HEK293 (cell line): ENCODE data around the gene GSG1.

Source experiments
- KLF10 ChIP-seq: fragments of 450-650 bp; IDR thresholded peaks from 2 replicates; pipeline ENCODE4 v1.5.1; 2018; ENCODE audit warnings: missing biosample characterization, mild to moderate bottlenecking, missing genetic modification characterization
- MZF1 ChIP-seq: fragments of 450-650 bp; formaldehyde crosslinking; IDR thresholded peaks from 2 replicates; pipeline ENCODE4 v1.5.1; 2017; ENCODE audit warnings: missing biosample characterization, missing genetic modification characterization, borderline replicate concordance
- ZNF138 ChIP-seq: fragments of 450-650 bp; formaldehyde crosslinking; IDR thresholded peaks from 2 replicates; pipeline ENCODE4 v1.5.1; 2016; ENCODE audit warnings: missing biosample characterization, missing genetic modification characterization, borderline replicate concordance
- ZNF311 ChIP-seq: fragments of 450-650 bp; formaldehyde crosslinking; IDR thresholded peaks from 2 replicates; pipeline ENCODE4 v1.5.1; 2017; ENCODE audit warnings: missing biosample characterization, missing genetic modification characterization, borderline replicate concordance
- TF ChIP-seq, protein P1 (sequence below): fragments of 450-650 bp; formaldehyde crosslinking; IDR thresholded peaks from 2 replicates; pipeline ENCODE4 v1.5.1; 2016; ENCODE audit warnings: missing biosample characterization, missing genetic modification characterization
- TF ChIP-seq, protein P2 (sequence below): fragments of 450-650 bp; formaldehyde crosslinking; IDR thresholded peaks from 2 replicates; pipeline ENCODE4 v1.5.1; 2016; ENCODE audit warnings: missing biosample characterization, missing genetic modification characterization, low read depth
- TF ChIP-seq, protein P3 (sequence below): fragments of 450-650 bp; formaldehyde crosslinking; IDR thresholded peaks from 2 replicates; pipeline ENCODE4 v1.5.1; 2016; ENCODE audit warnings: missing biosample characterization, missing genetic modification characterization

DNA sequence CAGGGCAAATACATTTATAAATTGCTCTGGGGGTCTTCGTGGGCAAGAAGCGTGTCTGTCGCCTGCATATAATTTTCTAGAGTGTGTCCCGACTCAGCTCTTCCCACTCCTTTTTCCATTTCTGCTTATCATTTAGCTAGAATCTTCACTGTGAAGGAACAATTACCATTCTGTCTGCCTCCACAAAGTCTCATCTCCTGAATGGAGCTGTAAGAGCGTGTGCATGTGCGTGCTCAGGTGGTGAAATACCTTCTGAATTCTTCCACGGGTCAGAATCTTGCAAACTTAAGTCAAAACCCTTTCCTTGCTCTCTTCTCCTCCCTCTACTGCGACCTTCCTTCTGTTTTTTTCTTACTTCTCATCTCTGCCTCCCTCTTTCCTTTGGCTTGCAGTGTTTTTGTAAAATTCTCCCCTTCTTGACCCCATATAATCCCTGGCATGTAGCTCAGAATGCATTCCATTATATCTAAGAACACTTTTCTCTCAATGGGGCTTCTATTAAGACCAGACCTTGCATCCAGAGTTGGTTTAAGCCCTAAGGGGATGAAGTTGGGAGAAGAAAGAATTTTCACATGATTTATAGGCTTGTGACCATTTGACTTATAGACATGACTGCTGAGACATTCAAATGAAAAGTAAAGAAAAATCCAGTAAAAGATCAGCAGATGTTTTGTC is 25.0 kb upstream of the GSG1 start:
- TF ChIP-seq ZNF311 (tag by site-specific recombination) (no peak), MZF1 (no peak), KLF10 (tag by site-specific recombination) (no peak), ZNF138 (tag by site-specific recombination) (no peak)
- TF ChIP-seq, protein P1, sequence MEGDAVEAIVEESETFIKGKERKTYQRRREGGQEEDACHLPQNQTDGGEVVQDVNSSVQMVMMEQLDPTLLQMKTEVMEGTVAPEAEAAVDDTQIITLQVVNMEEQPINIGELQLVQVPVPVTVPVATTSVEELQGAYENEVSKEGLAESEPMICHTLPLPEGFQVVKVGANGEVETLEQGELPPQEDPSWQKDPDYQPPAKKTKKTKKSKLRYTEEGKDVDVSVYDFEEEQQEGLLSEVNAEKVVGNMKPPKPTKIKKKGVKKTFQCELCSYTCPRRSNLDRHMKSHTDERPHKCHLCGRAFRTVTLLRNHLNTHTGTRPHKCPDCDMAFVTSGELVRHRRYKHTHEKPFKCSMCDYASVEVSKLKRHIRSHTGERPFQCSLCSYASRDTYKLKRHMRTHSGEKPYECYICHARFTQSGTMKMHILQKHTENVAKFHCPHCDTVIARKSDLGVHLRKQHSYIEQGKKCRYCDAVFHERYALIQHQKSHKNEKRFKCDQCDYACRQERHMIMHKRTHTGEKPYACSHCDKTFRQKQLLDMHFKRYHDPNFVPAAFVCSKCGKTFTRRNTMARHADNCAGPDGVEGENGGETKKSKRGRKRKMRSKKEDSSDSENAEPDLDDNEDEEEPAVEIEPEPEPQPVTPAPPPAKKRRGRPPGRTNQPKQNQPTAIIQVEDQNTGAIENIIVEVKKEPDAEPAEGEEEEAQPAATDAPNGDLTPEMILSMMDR (tag by site-specific recombination): no peak
- TF ChIP-seq, protein P2, sequence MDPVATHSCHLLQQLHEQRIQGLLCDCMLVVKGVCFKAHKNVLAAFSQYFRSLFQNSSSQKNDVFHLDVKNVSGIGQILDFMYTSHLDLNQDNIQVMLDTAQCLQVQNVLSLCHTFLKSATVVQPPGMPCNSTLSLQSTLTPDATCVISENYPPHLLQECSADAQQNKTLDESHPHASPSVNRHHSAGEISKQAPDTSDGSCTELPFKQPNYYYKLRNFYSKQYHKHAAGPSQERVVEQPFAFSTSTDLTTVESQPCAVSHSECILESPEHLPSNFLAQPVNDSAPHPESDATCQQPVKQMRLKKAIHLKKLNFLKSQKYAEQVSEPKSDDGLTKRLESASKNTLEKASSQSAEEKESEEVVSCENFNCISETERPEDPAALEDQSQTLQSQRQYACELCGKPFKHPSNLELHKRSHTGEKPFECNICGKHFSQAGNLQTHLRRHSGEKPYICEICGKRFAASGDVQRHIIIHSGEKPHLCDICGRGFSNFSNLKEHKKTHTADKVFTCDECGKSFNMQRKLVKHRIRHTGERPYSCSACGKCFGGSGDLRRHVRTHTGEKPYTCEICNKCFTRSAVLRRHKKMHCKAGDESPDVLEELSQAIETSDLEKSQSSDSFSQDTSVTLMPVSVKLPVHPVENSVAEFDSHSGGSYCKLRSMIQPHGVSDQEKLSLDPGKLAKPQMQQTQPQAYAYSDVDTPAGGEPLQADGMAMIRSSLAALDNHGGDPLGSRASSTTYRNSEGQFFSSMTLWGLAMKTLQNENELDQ: no peak
- TF ChIP-seq, protein P3, sequence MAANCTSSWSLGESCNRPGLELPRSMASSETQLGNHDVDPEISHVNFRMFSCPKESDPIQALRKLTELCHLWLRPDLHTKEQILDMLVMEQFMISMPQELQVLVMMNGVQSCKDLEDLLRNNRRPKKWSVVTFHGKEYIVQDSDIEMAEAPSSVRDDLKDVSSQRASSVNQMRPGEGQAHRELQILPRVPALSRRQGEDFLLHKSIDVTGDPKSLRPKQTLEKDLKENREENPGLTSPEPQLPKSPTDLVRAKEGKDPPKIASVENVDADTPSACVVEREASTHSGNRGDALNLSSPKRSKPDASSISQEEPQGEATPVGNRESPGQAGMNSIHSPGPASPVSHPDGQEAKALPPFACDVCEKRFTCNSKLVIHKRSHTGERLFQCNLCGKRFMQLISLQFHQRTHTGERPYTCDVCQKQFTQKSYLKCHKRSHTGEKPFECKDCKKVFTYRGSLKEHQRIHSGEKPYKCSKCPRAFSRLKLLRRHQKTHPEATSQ: no peak
